WTC11 (cell line): ENCODE data around the gene ARHGAP22.

Source experiments
- CREM ChIP-seq: sonication (generic); formaldehyde crosslinking; IDR thresholded peaks from 2 replicates; pipeline ENCODE4 v1.8.1; 2022; ENCODE audit warnings: mild to moderate bottlenecking, missing genetic modification reagents, moderate library complexity
- GABPB1 ChIP-seq: sonication (generic); formaldehyde crosslinking; IDR thresholded peaks from 2 replicates; pipeline ENCODE4 v1.8.1; 2023; ENCODE audit warnings: mild to moderate bottlenecking, missing genetic modification reagents
- MYBL2 ChIP-seq: sonication (generic); formaldehyde crosslinking; IDR thresholded peaks from 2 replicates; pipeline ENCODE4 v1.8.1; 2023; ENCODE audit warnings: mild to moderate bottlenecking, moderate library complexity, missing genetic modification reagents
- SP1 ChIP-seq: sonication (generic); formaldehyde crosslinking; conservative IDR thresholded peaks from 2 replicates; pipeline ENCODE4 v1.8.1; 2022; ENCODE audit warnings: missing genetic modification reagents
- TP53 ChIP-seq: sonication (generic); formaldehyde crosslinking; IDR thresholded peaks from 2 replicates; pipeline ENCODE4 v1.8.1; 2023; ENCODE audit warnings: mild to moderate bottlenecking, missing genetic modification reagents
- ZNF232 ChIP-seq: sonication (generic); formaldehyde crosslinking; IDR thresholded peaks from 2 replicates; pipeline ENCODE4 v1.8.0; 2022; ENCODE audit warnings: mild to moderate bottlenecking, missing genetic modification reagents
- TF ChIP-seq, protein P1 (sequence below): fragments of 200-600 bp; IDR thresholded peaks from 2 replicates; pipeline ENCODE4 v1.8.0; 2022; ENCODE audit warnings: antibody characterized with exemption
- TF ChIP-seq, protein P2 (sequence below): sonication (generic); formaldehyde crosslinking; IDR thresholded peaks from 2 replicates; pipeline ENCODE4 v1.8.1; 2023; ENCODE audit warnings: mild to moderate bottlenecking, missing genetic modification reagents, moderate library complexity
- TF ChIP-seq, protein P3 (sequence below): sonication (generic); formaldehyde crosslinking; IDR thresholded peaks from 2 replicates; pipeline ENCODE4 v1.8.0; 2022; ENCODE audit warnings: mild to moderate bottlenecking, missing genetic modification reagents
- TF ChIP-seq, protein P4 (sequence below): sonication (generic); formaldehyde crosslinking; IDR thresholded peaks from 2 replicates; pipeline ENCODE4 v1.8.1; 2023; ENCODE audit warnings: mild to moderate bottlenecking, moderate library complexity, missing genetic modification reagents
- TF ChIP-seq, protein P5 (sequence below): sonication (generic); formaldehyde crosslinking; IDR thresholded peaks from 2 replicates; pipeline ENCODE4 v1.8.1; 2022; ENCODE audit warnings: low read depth, mild to moderate bottlenecking, moderate library complexity, missing genetic modification reagents, borderline replicate concordance
- TF ChIP-seq, protein P6 (sequence below): sonication (generic); formaldehyde crosslinking; IDR thresholded peaks from 2 replicates; pipeline ENCODE4 v1.8.1; 2022; ENCODE audit warnings: mild to moderate bottlenecking, missing genetic modification reagents, moderate library complexity, borderline replicate concordance
- TF ChIP-seq, protein P7 (sequence below): sonication (generic); formaldehyde crosslinking; IDR thresholded peaks from 2 replicates; pipeline ENCODE4 v1.8.1; 2022; ENCODE audit warnings: missing genetic modification reagents, borderline replicate concordance

DNA sequence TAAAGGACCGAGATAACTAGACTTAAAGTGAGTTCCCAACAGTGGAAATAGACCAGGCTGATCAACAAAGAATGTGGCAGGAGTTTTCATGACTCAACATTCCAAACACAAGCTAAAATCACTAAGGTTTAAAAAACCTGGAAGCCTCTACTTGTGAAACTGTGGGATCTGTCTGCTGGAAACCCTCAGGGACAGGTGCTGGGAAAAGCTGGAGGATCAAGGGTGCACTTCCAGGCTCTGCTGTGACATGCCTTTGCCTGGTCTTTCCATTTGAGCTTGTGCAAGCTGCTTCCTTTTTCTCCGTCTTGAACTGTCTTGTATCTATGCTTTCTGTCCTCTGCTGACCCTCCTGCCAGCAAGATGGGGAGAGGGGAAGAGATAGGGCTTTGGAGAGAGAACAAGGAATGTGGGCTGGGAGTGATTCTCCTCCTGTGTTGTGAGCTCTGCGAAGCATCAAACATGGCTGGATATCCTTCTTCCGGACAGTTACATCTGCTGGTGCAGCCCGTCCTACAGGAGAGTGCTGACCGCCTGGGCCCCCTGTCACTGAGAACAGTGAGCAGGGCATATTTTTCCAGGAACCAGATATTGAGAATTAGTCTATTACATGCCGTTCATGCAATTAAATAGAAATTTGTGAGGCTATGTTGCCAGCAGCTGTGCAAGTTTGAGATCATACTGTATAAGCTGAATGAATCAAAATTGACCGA lies 25.5 kb downstream of the ARHGAP22 start:
- TF ChIP-seq, protein P1, sequence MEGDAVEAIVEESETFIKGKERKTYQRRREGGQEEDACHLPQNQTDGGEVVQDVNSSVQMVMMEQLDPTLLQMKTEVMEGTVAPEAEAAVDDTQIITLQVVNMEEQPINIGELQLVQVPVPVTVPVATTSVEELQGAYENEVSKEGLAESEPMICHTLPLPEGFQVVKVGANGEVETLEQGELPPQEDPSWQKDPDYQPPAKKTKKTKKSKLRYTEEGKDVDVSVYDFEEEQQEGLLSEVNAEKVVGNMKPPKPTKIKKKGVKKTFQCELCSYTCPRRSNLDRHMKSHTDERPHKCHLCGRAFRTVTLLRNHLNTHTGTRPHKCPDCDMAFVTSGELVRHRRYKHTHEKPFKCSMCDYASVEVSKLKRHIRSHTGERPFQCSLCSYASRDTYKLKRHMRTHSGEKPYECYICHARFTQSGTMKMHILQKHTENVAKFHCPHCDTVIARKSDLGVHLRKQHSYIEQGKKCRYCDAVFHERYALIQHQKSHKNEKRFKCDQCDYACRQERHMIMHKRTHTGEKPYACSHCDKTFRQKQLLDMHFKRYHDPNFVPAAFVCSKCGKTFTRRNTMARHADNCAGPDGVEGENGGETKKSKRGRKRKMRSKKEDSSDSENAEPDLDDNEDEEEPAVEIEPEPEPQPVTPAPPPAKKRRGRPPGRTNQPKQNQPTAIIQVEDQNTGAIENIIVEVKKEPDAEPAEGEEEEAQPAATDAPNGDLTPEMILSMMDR: no peak
- no peak for TF ChIP-seq CREM (CRISPR knock-in tag)
- TF ChIP-seq, protein P2, sequence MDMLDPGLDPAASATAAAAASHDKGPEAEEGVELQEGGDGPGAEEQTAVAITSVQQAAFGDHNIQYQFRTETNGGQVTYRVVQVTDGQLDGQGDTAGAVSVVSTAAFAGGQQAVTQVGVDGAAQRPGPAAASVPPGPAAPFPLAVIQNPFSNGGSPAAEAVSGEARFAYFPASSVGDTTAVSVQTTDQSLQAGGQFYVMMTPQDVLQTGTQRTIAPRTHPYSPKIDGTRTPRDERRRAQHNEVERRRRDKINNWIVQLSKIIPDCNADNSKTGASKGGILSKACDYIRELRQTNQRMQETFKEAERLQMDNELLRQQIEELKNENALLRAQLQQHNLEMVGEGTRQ (CRISPR knock-in tag): no peak
- TF ChIP-seq ZNF232 (CRISPR knock-in tag): no peak
- TF ChIP-seq GABPB1 (CRISPR knock-in tag): no peak
- TF ChIP-seq SP1 (CRISPR knock-in tag): no peak
- TF ChIP-seq, protein P3, sequence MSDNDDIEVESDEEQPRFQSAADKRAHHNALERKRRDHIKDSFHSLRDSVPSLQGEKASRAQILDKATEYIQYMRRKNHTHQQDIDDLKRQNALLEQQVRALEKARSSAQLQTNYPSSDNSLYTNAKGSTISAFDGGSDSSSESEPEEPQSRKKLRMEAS (CRISPR knock-in tag): no peak
- no peak for TF ChIP-seq TP53 (CRISPR knock-in tag)
- TF ChIP-seq, protein P4, sequence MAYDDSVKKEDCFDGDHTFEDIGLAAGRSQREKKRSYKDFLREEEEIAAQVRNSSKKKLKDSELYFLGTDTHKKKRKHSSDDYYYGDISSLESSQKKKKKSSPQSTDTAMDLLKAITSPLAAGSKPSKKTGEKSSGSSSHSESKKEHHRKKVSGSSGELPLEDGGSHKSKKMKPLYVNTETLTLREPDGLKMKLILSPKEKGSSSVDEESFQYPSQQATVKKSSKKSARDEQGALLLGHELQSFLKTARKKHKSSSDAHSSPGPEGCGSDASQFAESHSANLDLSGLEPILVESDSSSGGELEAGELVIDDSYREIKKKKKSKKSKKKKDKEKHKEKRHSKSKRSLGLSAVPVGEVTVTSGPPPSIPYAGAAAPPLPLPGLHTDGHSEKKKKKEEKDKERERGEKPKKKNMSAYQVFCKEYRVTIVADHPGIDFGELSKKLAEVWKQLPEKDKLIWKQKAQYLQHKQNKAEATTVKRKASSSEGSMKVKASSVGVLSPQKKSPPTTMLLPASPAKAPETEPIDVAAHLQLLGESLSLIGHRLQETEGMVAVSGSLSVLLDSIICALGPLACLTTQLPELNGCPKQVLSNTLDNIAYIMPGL (CRISPR knock-in tag): no peak
- TF ChIP-seq, protein P5, sequence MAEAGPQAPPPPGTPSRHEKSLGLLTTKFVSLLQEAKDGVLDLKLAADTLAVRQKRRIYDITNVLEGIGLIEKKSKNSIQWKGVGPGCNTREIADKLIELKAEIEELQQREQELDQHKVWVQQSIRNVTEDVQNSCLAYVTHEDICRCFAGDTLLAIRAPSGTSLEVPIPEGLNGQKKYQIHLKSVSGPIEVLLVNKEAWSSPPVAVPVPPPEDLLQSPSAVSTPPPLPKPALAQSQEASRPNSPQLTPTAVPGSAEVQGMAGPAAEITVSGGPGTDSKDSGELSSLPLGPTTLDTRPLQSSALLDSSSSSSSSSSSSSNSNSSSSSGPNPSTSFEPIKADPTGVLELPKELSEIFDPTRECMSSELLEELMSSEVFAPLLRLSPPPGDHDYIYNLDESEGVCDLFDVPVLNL (CRISPR knock-in tag): no peak
- TF ChIP-seq, protein P6, sequence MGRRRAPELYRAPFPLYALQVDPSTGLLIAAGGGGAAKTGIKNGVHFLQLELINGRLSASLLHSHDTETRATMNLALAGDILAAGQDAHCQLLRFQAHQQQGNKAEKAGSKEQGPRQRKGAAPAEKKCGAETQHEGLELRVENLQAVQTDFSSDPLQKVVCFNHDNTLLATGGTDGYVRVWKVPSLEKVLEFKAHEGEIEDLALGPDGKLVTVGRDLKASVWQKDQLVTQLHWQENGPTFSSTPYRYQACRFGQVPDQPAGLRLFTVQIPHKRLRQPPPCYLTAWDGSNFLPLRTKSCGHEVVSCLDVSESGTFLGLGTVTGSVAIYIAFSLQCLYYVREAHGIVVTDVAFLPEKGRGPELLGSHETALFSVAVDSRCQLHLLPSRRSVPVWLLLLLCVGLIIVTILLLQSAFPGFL (CRISPR knock-in tag): no peak
- no peak for TF ChIP-seq MYBL2 (CRISPR knock-in tag)
- TF ChIP-seq, protein P7, sequence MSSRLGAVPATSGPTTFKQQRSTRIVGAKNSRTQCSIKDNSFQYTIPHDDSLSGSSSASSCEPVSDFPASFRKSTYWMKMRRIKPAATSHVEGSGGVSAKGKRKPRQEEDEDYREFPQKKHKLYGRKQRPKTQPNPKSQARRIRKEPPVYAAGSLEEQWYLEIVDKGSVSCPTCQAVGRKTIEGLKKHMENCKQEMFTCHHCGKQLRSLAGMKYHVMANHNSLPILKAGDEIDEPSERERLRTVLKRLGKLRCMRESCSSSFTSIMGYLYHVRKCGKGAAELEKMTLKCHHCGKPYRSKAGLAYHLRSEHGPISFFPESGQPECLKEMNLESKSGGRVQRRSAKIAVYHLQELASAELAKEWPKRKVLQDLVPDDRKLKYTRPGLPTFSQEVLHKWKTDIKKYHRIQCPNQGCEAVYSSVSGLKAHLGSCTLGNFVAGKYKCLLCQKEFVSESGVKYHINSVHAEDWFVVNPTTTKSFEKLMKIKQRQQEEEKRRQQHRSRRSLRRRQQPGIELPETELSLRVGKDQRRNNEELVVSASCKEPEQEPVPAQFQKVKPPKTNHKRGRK: no peak
